Type B pancreatic cell (in vitro differentiated cells): ENCODE results near the gene EML1. TPM values are rescaled to one million over a fixed set of nuclear protein-coding genes. Genes with fewer than 3 reads are reported as not detected.

Source experiments
- DNase-seq: peaks from one replicate; pipeline ENCODE4 v3.0.0; 2021; ENCODE audit warnings: mixed read lengths; ENCODE audit not compliant: unreplicated experiment; ENCODE audit errors: extremely low spot score
- H3K27ac Mint-ChIP-seq: 2 replicates; pipeline ENCODE4 v1.8.0; 2021; ENCODE audit warnings: mild to moderate bottlenecking, mixed read lengths
- H3K27me3 Mint-ChIP-seq: 2 replicates; pipeline ENCODE4 v1.8.0; 2021; ENCODE audit warnings: mixed read lengths
- H3K36me3 Mint-ChIP-seq: 2 replicates; pipeline ENCODE4 v1.8.0; 2021; ENCODE audit warnings: mixed read lengths
- H3K4me1 Mint-ChIP-seq: one replicate; pipeline ENCODE4 v1.8.0; 2021; ENCODE audit warnings: mixed read lengths; ENCODE audit not compliant: unreplicated experiment
- H3K4me3 Mint-ChIP-seq: 2 replicates; pipeline ENCODE4 v1.8.0; 2021; ENCODE audit warnings: mild to moderate bottlenecking, mixed read lengths
- H3K9me3 Mint-ChIP-seq: 2 replicates; pipeline ENCODE4 v1.8.0; 2021; ENCODE audit warnings: mixed read lengths
- total RNA-seq: library from RNA; stranded (reverse); gene quantifications from 2 replicates; pipeline ENCODE4 v1.2.1, GENCODE V29; 2021; ENCODE audit warnings: low replicate concordance
- TF ChIP-seq, protein P1 (sequence below): fragments of 200-600 bp; sonication (generic); conservative IDR thresholded peaks from 2 replicates; pipeline ENCODE4 v1.5.0; 2021; ENCODE audit warnings: antibody characterized with exemption, mild to moderate bottlenecking

Gene EML1
- total RNA-seq, 1 donor from 2014 or later, result 45.7 TPM

DNA sequence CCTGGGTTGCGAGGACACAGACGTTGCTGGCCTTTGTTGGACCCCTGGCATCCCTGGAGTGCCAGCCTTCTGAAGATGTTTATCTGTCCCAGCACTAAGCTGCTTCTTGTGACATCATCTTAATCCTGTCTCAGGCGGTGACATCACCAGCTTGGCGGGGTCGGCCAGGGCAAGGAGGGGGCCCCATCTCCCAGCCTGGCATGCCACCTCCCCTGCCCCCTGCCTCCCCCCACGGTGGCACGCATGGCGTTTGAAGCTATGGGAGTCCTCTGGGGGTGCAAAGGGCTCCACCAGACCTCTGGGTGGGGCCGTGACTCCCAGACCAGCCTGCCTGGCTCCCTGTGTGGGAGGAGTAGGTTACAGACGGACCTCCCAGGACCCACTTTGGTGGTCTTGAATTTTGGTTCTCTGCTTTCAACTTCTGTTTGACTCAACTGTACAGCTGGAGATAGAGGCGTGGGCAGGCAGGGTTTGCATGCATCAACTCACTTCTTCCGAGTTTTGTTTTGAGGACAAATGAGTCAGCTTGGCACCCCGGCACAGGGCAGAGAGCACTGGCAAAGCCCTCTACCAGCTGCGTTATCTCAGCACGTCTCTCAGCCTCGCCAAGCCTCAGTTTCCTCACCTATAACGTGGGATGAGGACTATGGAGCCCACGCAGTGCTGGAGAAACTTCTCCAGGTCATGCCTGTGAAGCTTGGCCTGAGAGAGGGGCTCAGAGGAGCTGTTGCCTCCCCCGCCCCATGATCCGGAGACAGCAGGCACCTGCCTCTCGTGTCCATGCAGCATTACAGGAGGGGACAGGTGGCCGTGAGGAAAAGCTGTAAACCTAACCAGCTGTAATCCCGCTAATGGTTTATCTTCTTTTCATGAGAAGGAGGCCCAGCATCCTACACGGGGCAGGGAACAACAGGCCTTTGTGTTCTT lies 38.8 kb upstream of the EML1 start:
- DNase-seq, result no peak
- peaks cover 11% of the 10 kb centered on the region for H3K27me3 Mint-ChIP-seq
- H3K27ac Mint-ChIP-seq, result peak overlapping the region; percentile 31
- H3K36me3 Mint-ChIP-seq, result no peaks in the 10 kb centered on the region
- no peaks in the 10 kb centered on the region for H3K9me3 Mint-ChIP-seq
- peaks cover 34% of the 10 kb centered on the region for H3K4me1 Mint-ChIP-seq
- H3K4me3 Mint-ChIP-seq, result no peak overlapping the region
- TF ChIP-seq, protein P1, sequence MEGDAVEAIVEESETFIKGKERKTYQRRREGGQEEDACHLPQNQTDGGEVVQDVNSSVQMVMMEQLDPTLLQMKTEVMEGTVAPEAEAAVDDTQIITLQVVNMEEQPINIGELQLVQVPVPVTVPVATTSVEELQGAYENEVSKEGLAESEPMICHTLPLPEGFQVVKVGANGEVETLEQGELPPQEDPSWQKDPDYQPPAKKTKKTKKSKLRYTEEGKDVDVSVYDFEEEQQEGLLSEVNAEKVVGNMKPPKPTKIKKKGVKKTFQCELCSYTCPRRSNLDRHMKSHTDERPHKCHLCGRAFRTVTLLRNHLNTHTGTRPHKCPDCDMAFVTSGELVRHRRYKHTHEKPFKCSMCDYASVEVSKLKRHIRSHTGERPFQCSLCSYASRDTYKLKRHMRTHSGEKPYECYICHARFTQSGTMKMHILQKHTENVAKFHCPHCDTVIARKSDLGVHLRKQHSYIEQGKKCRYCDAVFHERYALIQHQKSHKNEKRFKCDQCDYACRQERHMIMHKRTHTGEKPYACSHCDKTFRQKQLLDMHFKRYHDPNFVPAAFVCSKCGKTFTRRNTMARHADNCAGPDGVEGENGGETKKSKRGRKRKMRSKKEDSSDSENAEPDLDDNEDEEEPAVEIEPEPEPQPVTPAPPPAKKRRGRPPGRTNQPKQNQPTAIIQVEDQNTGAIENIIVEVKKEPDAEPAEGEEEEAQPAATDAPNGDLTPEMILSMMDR, result no peak

DNA sequence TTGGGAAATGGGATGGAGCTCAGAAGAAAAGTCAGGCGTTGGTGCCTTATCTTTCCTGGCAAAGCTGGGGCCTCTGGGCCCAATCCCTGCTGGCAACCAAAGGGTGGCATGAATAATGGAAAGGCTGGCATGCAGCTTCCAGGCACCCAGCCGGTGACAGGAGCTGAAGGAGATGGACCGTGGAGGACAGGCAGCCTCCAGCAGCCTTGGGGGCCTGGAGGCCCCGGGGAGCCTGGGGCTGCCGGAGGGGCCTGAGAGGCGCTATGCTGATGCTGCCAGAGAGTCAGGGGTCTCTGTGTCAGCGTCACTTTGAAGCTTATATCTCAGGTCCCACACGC lies 38.2 kb upstream of the EML1 start:
- peaks cover 11% of the 10 kb centered on the region for H3K27me3 Mint-ChIP-seq
- H3K36me3 Mint-ChIP-seq, result no peaks in the 10 kb centered on the region
- H3K9me3 Mint-ChIP-seq, result no peaks in the 10 kb centered on the region
- TF ChIP-seq, protein P1, result no peak
- H3K27ac Mint-ChIP-seq, result no peak overlapping the region
- peaks cover 37% of the 10 kb centered on the region for H3K4me1 Mint-ChIP-seq
- no peak overlapping the region for H3K4me3 Mint-ChIP-seq
- no peak for DNase-seq

DNA sequence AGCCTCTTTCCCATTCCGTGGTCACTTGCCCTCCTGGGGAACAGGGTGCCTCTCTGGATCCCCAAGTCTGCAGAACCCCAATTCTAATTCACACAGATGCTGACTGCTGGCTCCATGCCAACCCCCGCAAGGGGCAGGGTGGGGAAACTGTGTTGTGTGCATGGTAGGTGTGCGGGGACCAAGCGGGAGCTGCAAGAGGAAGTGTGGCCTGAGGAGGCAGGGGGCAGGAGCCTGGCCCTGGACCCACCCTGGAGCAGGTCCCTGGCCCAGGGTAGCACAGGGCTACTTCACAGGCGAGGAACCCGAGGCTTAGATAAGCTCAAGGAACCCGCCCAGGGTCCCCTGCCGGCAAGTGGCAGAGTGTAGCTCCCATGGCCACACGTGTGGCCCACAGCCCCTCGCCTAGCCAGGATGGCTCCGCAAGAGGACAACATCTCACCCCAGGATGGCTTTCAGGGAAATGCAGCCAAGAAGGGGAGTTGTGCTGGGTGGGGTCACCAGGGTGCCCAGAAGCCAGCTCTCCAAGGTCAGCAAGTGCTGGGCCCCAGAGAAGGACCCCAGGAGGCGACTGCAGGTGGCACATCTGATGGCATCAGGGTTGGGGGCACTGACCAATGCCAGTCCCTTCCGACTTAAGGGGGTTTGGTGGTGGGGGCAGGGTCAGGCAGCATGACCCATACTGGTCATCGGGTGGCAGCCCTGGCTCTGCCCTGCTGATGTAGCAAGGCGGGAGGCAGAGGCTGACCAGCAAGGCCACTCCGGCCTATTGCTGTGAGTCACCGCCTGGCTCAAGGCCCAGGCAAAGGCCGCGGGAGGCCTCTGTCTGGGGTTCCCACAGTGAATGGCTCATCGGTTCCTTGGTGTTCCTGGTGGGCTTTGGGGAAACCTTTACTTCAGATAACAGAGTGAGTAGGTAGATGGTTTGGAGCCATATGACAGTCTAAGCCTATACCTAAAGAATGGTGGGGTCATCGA lies 37.3 kb upstream of the EML1 start:
- Mint-ChIP-seq H3K4me3 (no peak overlapping the region), H3K36me3 (no peaks in the 10 kb centered on the region), H3K4me1 (peaks cover 44% of the 10 kb centered on the region), H3K27me3 (peaks cover 15% of the 10 kb centered on the region), H3K9me3 (no peaks in the 10 kb centered on the region), H3K27ac (no peak overlapping the region)
- TF ChIP-seq, protein P1, result no peak
- no peak for DNase-seq

DNA sequence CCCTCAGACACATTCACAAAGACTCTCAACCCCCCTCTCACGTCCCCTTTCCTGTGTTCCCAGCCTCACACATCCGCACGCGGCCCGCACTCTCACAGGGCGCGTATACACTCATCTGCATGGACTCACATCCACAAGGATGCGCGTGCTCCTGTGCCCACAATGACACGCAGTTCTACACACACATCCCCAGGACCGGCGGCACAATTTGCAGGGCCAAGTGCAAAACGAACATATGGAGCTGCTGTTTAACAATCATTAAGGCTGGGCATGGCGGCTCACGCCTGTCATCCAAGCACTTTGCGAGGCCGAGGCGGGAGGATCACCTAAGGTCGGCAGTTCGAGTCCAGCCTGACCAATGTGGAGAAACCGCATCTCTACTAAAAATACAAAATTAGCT lies 36.4 kb upstream of the EML1 start:
- no peak for DNase-seq
- Mint-ChIP-seq H3K27ac (peak overlapping the region; percentile 46), H3K36me3 (no peaks in the 10 kb centered on the region), H3K9me3 (no peaks in the 10 kb centered on the region), H3K27me3 (peaks cover 8% of the 10 kb centered on the region), H3K4me3 (no peak overlapping the region), H3K4me1 (peaks cover 37% of the 10 kb centered on the region)
- TF ChIP-seq, protein P1, result no peak

DNA sequence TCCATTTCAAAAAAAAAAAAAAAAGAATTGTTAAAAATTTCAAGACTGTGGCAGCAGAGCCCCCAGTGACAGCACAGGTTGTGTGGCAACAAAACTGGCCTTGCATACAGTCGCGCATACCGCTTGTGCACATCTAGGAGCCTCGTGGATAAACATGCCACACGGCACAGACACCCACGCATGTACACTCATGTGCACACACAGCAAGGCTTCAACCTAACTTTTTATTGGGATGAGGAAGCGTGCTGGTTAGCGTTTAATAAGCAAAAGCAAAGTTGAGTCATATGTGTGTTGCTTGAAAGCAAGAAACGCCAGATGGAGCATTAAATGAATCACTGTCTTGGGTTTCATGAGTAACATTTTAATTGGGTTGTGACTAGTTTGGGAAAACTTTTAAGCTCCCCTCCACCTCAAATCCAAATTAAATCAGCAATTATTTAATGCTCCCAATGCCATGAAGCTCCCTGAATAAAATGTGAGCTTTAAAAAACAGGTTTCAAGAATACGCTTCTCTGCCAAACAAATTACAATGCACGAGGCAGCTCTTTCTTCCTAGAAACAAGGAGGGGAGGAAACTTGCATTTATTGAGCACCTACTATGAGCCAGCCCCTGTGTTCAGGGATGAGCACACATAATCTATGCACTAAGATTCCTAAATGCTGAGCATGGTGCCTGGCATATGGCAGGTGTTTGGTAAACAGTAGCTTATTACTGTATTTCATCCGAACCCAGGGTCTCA lies 35.7 kb upstream of the EML1 start:
- Mint-ChIP-seq H3K9me3 (no peaks in the 10 kb centered on the region), H3K4me1 (peaks cover 30% of the 10 kb centered on the region), H3K4me3 (no peak overlapping the region), H3K27me3 (peaks cover 4% of the 10 kb centered on the region), H3K27ac (peak overlapping the region; percentile 91), H3K36me3 (no peaks in the 10 kb centered on the region)
- TF ChIP-seq, protein P1, result no peak
- DNase-seq, result no peak
